H9 (cell line): ENCODE results near the gene DNAJC24. TPM values are rescaled to one million over a fixed set of nuclear protein-coding genes. Genes with fewer than 3 reads are reported as not detected.

ENCODE experiments used
- DNase-seq: peaks from one replicate; pipeline ENCODE4 v3.0.0-alpha.2; 2017
- H2AFZ ChIP-seq: one replicate; pipeline ENCODE4 v1.6.1; 2013; ENCODE audit warnings: mild to moderate bottlenecking, low read length, control low read depth, moderate library complexity
- H2AK5ac ChIP-seq: 2 replicates; pipeline ENCODE4 v1.6.1; 2013; ENCODE audit warnings: low read length, control low read depth, mixed read lengths; ENCODE audit not compliant: insufficient read length
- H2BK120ac ChIP-seq: one replicate; pipeline ENCODE4 v1.6.1; 2013; ENCODE audit warnings: low read depth, mild to moderate bottlenecking, low read length, control low read depth, inconsistent platforms; ENCODE audit not compliant: poor library complexity, severe bottlenecking
- H2BK12ac ChIP-seq: 2 replicates; pipeline ENCODE4 v1.6.1; 2013; ENCODE audit warnings: low read length, control low read depth, mixed read lengths, low read depth; ENCODE audit not compliant: insufficient read length
- H2BK15ac ChIP-seq: 2 replicates; pipeline ENCODE4 v1.6.1; 2013; ENCODE audit warnings: low read depth, low read length, control low read depth
- H2BK20ac ChIP-seq: one replicate; pipeline ENCODE4 v1.6.1; 2013; ENCODE audit warnings: low read depth, mild to moderate bottlenecking, low read length, control low read depth, inconsistent platforms; ENCODE audit not compliant: poor library complexity, severe bottlenecking
- H2BK5ac ChIP-seq: 2 replicates; pipeline ENCODE4 v1.6.1; 2013; ENCODE audit warnings: low read length, control low read depth, mixed read lengths; ENCODE audit not compliant: insufficient read length
- H3K14ac ChIP-seq: 2 replicates; pipeline ENCODE4 v1.6.1; 2013; ENCODE audit warnings: low read length, control low read depth; ENCODE audit not compliant: insufficient read depth
- H3K18ac ChIP-seq: 2 replicates; pipeline ENCODE4 v1.6.1; 2013; ENCODE audit warnings: low read depth, mild to moderate bottlenecking, mixed read lengths, low read length, control low read depth; ENCODE audit not compliant: insufficient read length
- H3K23ac ChIP-seq: 2 replicates; pipeline ENCODE4 v1.6.1; 2013; ENCODE audit warnings: low read length, control low read depth, mixed read lengths, low read depth; ENCODE audit not compliant: insufficient read length
- H3K23me2 ChIP-seq: 2 replicates; pipeline ENCODE4 v1.6.1; 2013; ENCODE audit warnings: low read depth, mild to moderate bottlenecking, mixed read lengths, low read length, control low read depth; ENCODE audit not compliant: insufficient read length, poor library complexity, severe bottlenecking
- H3K27ac ChIP-seq: 2 replicates; pipeline ENCODE4 v1.5.1; 2013; ENCODE audit warnings: low read length, control low read depth, mixed read lengths, low read depth; ENCODE audit not compliant: insufficient read length
- H3K27me3 ChIP-seq: 2 replicates; pipeline ENCODE4 v1.6.1; 2013; ENCODE audit warnings: low read length, control low read depth, inconsistent platforms; ENCODE audit not compliant: insufficient read depth
- H3K4ac ChIP-seq: 2 replicates; pipeline ENCODE4 v1.6.1; 2013; ENCODE audit warnings: low read depth, mild to moderate bottlenecking, control low read depth, inconsistent platforms, low read length, moderate library complexity
- H3K4me1 ChIP-seq: 2 replicates; pipeline ENCODE4 v1.6.1; 2013; ENCODE audit warnings: low read length, control low read depth, inconsistent platforms; ENCODE audit not compliant: insufficient read depth
- H3K4me2 ChIP-seq: 2 replicates; pipeline ENCODE4 v1.6.1; 2013; ENCODE audit warnings: low read length, control low read depth, mixed read lengths; ENCODE audit not compliant: insufficient read length, insufficient read depth
- H3K56ac ChIP-seq: 2 replicates; pipeline ENCODE4 v1.6.1; 2013; ENCODE audit warnings: low read depth, mild to moderate bottlenecking, mixed read lengths, low read length, control low read depth; ENCODE audit not compliant: insufficient read length
- H3K79me1 ChIP-seq: 2 replicates; pipeline ENCODE4 v1.6.1; 2013; ENCODE audit warnings: low read depth, mild to moderate bottlenecking, moderate library complexity, low read length, control low read depth, inconsistent platforms; ENCODE audit not compliant: insufficient read depth, poor library complexity, severe bottlenecking
- H3K79me2 ChIP-seq: 2 replicates; pipeline ENCODE4 v1.6.1; 2013; ENCODE audit warnings: low read length, control low read depth, inconsistent platforms; ENCODE audit not compliant: insufficient read depth
- H3K9ac ChIP-seq: 2 replicates; pipeline ENCODE4 v1.6.1; 2013; ENCODE audit warnings: low read length, control low read depth, mixed read lengths; ENCODE audit not compliant: insufficient read length; ENCODE audit errors: extremely low read depth
- H3K9me3 ChIP-seq: one replicate; pipeline ENCODE4 v1.6.1; 2013; ENCODE audit warnings: low read depth, low read length, inconsistent platforms; ENCODE audit not compliant: control insufficient read depth
- H3T11ph ChIP-seq: one replicate; pipeline ENCODE4 v1.6.1; 2013; ENCODE audit warnings: mild to moderate bottlenecking, low read length, control low read depth, inconsistent platforms
- H4K20me1 ChIP-seq: one replicate; pipeline ENCODE4 v1.6.1; 2013; ENCODE audit not compliant: control insufficient read depth, insufficient read length, insufficient read depth
- H4K5ac ChIP-seq: 2 replicates; pipeline ENCODE4 v1.6.1; 2013; ENCODE audit warnings: low read depth, mild to moderate bottlenecking, mixed read lengths, low read length, control low read depth; ENCODE audit not compliant: insufficient read length
- H4K8ac ChIP-seq: replicated peaks from 2 replicates; pipeline ENCODE4 v1.6.1; 2013; ENCODE audit warnings: low read length, control low read depth, mixed read lengths, low read depth; ENCODE audit not compliant: insufficient read length
- H4K91ac ChIP-seq: 2 replicates; pipeline ENCODE4 v1.6.1; 2013; ENCODE audit warnings: low read depth, mild to moderate bottlenecking, moderate library complexity, mixed read lengths, low read length, control low read depth; ENCODE audit not compliant: insufficient read length
- H3K27ac Mint-ChIP-seq, 3 experiments: 2 replicates in 2 of 3; 3 replicates in 1 of 3; pipeline ENCODE4 v1.8.0; 2020 to 2021; ENCODE audit warnings: mixed read lengths in 3 of 3, mild to moderate bottlenecking in 1 of 3, moderate library complexity in 1 of 3
- H3K27me3 Mint-ChIP-seq: 2 replicates; pipeline ENCODE4 v1.8.0; 2021; ENCODE audit warnings: low read depth, mild to moderate bottlenecking, moderate library complexity, mixed read lengths
- H3K36me3 Mint-ChIP-seq, 3 experiments: 2 replicates in 2 of 3; 3 replicates in 1 of 3; pipeline ENCODE4 v1.8.0; 2020 to 2021; ENCODE audit warnings: low read depth in 3 of 3, mixed read lengths in 3 of 3; ENCODE audit not compliant: insufficient read depth in 1 of 3
- H3K4me1 Mint-ChIP-seq, 2 experiments: 2 replicates each; pipeline ENCODE4 v1.8.0; 2020; ENCODE audit warnings: mixed read lengths in 2 of 2
- H3K4me3 Mint-ChIP-seq, 2 experiments: 2 replicates in 1 of 2; 3 replicates in 1 of 2; pipeline ENCODE4 v1.8.0; 2020 to 2021; ENCODE audit warnings: mild to moderate bottlenecking in 2 of 2, mixed read lengths in 2 of 2, moderate library complexity in 1 of 2
- H3K9me3 Mint-ChIP-seq, 2 experiments: 2 replicates in 1 of 2; 3 replicates in 1 of 2; pipeline ENCODE4 v1.8.0; 2020; ENCODE audit warnings: mild to moderate bottlenecking in 2 of 2, mixed read lengths in 2 of 2, moderate library complexity in 1 of 2
- total RNA-seq: library from RNA; stranded (reverse); gene quantifications from 2 replicates; pipeline ENCODE4 v1.2.1, GENCODE V29; 2021
- TF ChIP-seq, protein P1 (sequence below): fragments of 200-600 bp; sonication (generic); conservative IDR thresholded peaks from 3 replicates; pipeline ENCODE4 v1.8.0; 2021; ENCODE audit warnings: antibody characterized with exemption, mild to moderate bottlenecking

The DNAJC24 gene
- total RNA-seq, 1 experiment from 2014 or later, result 16.7 TPM

DNA sequence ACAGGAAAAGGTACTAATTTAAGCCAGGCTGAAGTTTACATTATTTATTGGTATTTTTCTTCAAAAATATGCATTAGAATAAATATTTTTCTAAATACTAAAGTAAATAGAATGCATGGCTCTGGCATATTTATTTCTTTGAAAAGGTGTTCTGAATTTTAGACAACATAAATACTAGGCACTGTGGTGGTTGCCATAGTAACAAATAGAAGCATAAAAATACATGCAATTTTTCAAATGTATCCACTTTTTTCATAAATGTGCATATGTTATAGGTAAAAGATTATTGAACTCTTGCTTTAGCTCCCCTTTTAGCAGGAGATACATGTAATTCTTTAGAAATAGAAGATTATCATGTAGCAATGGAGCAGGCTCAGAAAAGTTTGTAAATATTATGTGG, 18.5 kb upstream of the DNAJC24 start:
- H3K27me3 ChIP-seq, result no peaks in the 10 kb centered on the region
- no peak overlapping the region for H3K18ac ChIP-seq
- no peaks in the 10 kb centered on the region for H3K79me1 ChIP-seq
- H3K79me2 ChIP-seq, result no peaks in the 10 kb centered on the region
- no peak for DNase-seq
- H2BK12ac ChIP-seq, result no peak overlapping the region
- H2AFZ ChIP-seq, result no peak overlapping the region
- no peak overlapping the region for H3K4ac ChIP-seq
- no peaks in the 10 kb centered on the region for H4K20me1 ChIP-seq
- no peak overlapping the region for H2BK20ac ChIP-seq
- no peaks in the 10 kb centered on the region for H3K9me3 ChIP-seq
- H3T11ph ChIP-seq, result no peak overlapping the region
- no peak overlapping the region for H3K27ac ChIP-seq
- H3K4me2 ChIP-seq, result no peak overlapping the region
- Mint-ChIP-seq H3K27me3 (no peaks in the 10 kb centered on the region), H3K27ac (no peak overlapping the region), H3K4me1 (peaks cover 4% of the 10 kb centered on the region in 2 experiments; a peak in 2 of 4 replicates), H3K9me3 (no peaks in the 10 kb centered on the region), H3K36me3 (no peaks in the 10 kb centered on the region), H3K4me3 (no peak overlapping the region)
- no peak overlapping the region for H2BK120ac ChIP-seq
- H3K9ac ChIP-seq, result no peak overlapping the region
- H4K91ac ChIP-seq, result no peak overlapping the region
- no peaks in the 10 kb centered on the region for H3K4me1 ChIP-seq
- no peak overlapping the region for H2BK5ac ChIP-seq
- H3K23ac ChIP-seq, result no peak overlapping the region
- H3K14ac ChIP-seq, result no peak overlapping the region
- no peaks in the 10 kb centered on the region for H3K23me2 ChIP-seq
- no peak overlapping the region for H4K8ac ChIP-seq
- H2AK5ac ChIP-seq, result no peak overlapping the region
- TF ChIP-seq, protein P1, sequence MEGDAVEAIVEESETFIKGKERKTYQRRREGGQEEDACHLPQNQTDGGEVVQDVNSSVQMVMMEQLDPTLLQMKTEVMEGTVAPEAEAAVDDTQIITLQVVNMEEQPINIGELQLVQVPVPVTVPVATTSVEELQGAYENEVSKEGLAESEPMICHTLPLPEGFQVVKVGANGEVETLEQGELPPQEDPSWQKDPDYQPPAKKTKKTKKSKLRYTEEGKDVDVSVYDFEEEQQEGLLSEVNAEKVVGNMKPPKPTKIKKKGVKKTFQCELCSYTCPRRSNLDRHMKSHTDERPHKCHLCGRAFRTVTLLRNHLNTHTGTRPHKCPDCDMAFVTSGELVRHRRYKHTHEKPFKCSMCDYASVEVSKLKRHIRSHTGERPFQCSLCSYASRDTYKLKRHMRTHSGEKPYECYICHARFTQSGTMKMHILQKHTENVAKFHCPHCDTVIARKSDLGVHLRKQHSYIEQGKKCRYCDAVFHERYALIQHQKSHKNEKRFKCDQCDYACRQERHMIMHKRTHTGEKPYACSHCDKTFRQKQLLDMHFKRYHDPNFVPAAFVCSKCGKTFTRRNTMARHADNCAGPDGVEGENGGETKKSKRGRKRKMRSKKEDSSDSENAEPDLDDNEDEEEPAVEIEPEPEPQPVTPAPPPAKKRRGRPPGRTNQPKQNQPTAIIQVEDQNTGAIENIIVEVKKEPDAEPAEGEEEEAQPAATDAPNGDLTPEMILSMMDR, result no peak
- no peak overlapping the region for H2BK15ac ChIP-seq
- no peak overlapping the region for H3K56ac ChIP-seq
- H4K5ac ChIP-seq, result no peak overlapping the region
